SK-N-SH (cell line): ENCODE results near the gene ERC2. TPM values are rescaled to one million over a fixed set of nuclear protein-coding genes. Genes with fewer than 3 reads are reported as not detected.

Experiments used
- CTCF ChIA-PET: fragments of 300-600, 350-600 bp; formaldehyde crosslinking; extraction: SDS; loops from one replicate; lab custom pipeline; 2021; lab: Yijun Ruan, JAX
- POLR2A ChIA-PET: fragments of 350-600 bp; sonication (Branson Sonifier 250); formaldehyde crosslinking; extraction: SDS; loops from one replicate; lab custom pipeline; 2020; ENCODE audit warnings: antibody characterized with exemption, inconsistent platforms; lab: Yijun Ruan, JAX
- DNase-seq: peaks from one replicate; pipeline ENCODE4 v3.0.0; 2012
- H2AFZ ChIP-seq: fragments of 200-600 bp; sonication (generic); 2 replicates; pipeline ENCODE4 v1.8.1; 2016; ENCODE audit warnings: antibody characterized with exemption, mild to moderate bottlenecking, low read depth
- H3F3A ChIP-seq: fragments of 200-600 bp; sonication (generic); replicated peaks from 2 replicates; pipeline ENCODE3; 2016; ENCODE audit warnings: antibody characterized with exemption, mild to moderate bottlenecking; ENCODE audit not compliant: insufficient read depth
- H3K27ac ChIP-seq, 2 experiments: fragments of 200-500 bp in 1 of 2; fragments of 200-600 bp in 1 of 2; sonication (Bioruptor generic) in 1 of 2; sonication (generic), shearing (Covaris generic) in 1 of 2; 2 replicates each; pipeline versions ENCODE4 v1.5.1 to v1.6.1; 2014 to 2016; ENCODE audit warnings: low read depth in 2 of 2, inconsistent platforms in 1 of 2, low read length in 1 of 2, mild to moderate bottlenecking in 1 of 2, mixed read lengths in 1 of 2
- H3K27me3 ChIP-seq: fragments of 200-600 bp; sonication (generic), shearing (Covaris generic); 2 replicates; pipeline ENCODE4 v1.6.1; 2016; ENCODE audit warnings: mixed run types; ENCODE audit not compliant: insufficient read depth
- H3K36me3 ChIP-seq, 2 experiments: fragments of 200-500 bp in 1 of 2; fragments of 200-600 bp in 1 of 2; sonication (Bioruptor generic) in 1 of 2; sonication (generic) in 1 of 2; replicated peaks in 1 of 2; 2 replicates each; pipeline versions ENCODE3 to v1.5.1; 2014 to 2016; ENCODE audit warnings: low read length in 1 of 2, mild to moderate bottlenecking in 1 of 2; ENCODE audit not compliant: insufficient read depth in 2 of 2, control insufficient read depth in 1 of 2
- H3K4me1 ChIP-seq, 2 experiments: fragments of 200-500 bp in 1 of 2; fragments of 200-600 bp in 1 of 2; sonication (Bioruptor generic) in 1 of 2; sonication (generic), shearing (Covaris generic) in 1 of 2; 2 replicates each; pipeline versions ENCODE4 v1.5.1 to v1.6.1; 2014 to 2016; ENCODE audit warnings: low read depth in 1 of 2, low read length in 1 of 2, mixed run types in 1 of 2; ENCODE audit not compliant: insufficient read depth in 2 of 2, control insufficient read depth in 1 of 2
- H3K4me2 ChIP-seq: fragments of 200-600 bp; sonication (generic), shearing (Covaris generic); 2 replicates; pipeline ENCODE4 v1.6.1; 2017; ENCODE audit warnings: mixed run types
- H3K4me3 ChIP-seq, 2 experiments: fragments of 200-500 bp in 1 of 2; fragments of 200-600 bp in 1 of 2; sonication (Bioruptor generic) in 1 of 2; sonication (generic), shearing (Covaris generic) in 1 of 2; 2 replicates each; pipeline versions ENCODE4 v1.5.1 to v1.8.1; 2014 to 2016; ENCODE audit warnings: low read depth in 2 of 2, inconsistent platforms in 1 of 2, low read length in 1 of 2, mild to moderate bottlenecking in 1 of 2, mixed read lengths in 1 of 2, moderate library complexity in 1 of 2
- H3K79me2 ChIP-seq: fragments of 200-600 bp; sonication (generic); 2 replicates; pipeline ENCODE4 v1.8.1; 2017; ENCODE audit warnings: mild to moderate bottlenecking; ENCODE audit not compliant: insufficient read depth
- H3K9ac ChIP-seq: fragments of 200-600 bp; sonication (generic); 2 replicates; pipeline ENCODE4 v1.6.1; 2017; ENCODE audit warnings: mixed run types
- H3K9me2 ChIP-seq: fragments of 200-600 bp; sonication (generic); 2 replicates; pipeline ENCODE4 v1.6.1; 2017; ENCODE audit warnings: mixed run types
- H3K9me3 ChIP-seq: fragments of 200-600 bp; sonication (generic); 2 replicates; pipeline ENCODE4 v1.6.1; 2017; ENCODE audit warnings: mixed run types, mild to moderate bottlenecking, moderate library complexity
- H4K20me1 ChIP-seq: fragments of 200-600 bp; sonication (generic); 2 replicates; pipeline ENCODE4 v1.6.1; 2017; ENCODE audit warnings: mild to moderate bottlenecking, mixed run types; ENCODE audit not compliant: insufficient read depth
- EP300 ChIP-seq, 2 experiments: IDR thresholded peaks; 2 replicates each; pipeline versions ENCODE4 v1.4.0 to v1.6.1; 2012; ENCODE audit warnings: borderline replicate concordance in 1 of 2, low read depth in 1 of 2, low read length in 1 of 2
- FOSL2 ChIP-seq: IDR thresholded peaks from 2 replicates; pipeline ENCODE4 v1.4.0; 2012; ENCODE audit warnings: low read depth, mild to moderate bottlenecking, moderate library complexity, borderline replicate concordance
- MAX ChIP-seq: IDR thresholded peaks from 2 replicates; pipeline ENCODE4 v1.4.0; 2012; ENCODE audit warnings: low read depth
- MEF2A ChIP-seq: IDR thresholded peaks from 2 replicates; pipeline ENCODE4 v1.4.0; 2012; ENCODE audit warnings: low read depth, borderline replicate concordance
- NRF1 ChIP-seq: IDR thresholded peaks from 2 replicates; pipeline ENCODE4 v1.6.1; 2012; ENCODE audit warnings: low read depth, mild to moderate bottlenecking, low read length
- PBX3 ChIP-seq: IDR thresholded peaks from 2 replicates; pipeline ENCODE4; 2012
- POLR2AphosphoS5 ChIP-seq: IDR thresholded peaks from 2 replicates; pipeline ENCODE4 v1.6.1; 2012; ENCODE audit warnings: low read depth, low read length
- RAD21 ChIP-seq: IDR thresholded peaks from 2 replicates; pipeline ENCODE4 v1.6.1; 2012; ENCODE audit warnings: mild to moderate bottlenecking, low read length
- RFX5 ChIP-seq: IDR thresholded peaks from 2 replicates; pipeline ENCODE4 v1.6.1; 2012; ENCODE audit warnings: mild to moderate bottlenecking, improper control_type of control experiment, low read length
- SIN3A ChIP-seq: IDR thresholded peaks from 2 replicates; pipeline ENCODE4 v1.6.1; 2012; ENCODE audit warnings: low read depth, mild to moderate bottlenecking, low read length, moderate library complexity, borderline replicate concordance
- TAF1 ChIP-seq: IDR thresholded peaks from 2 replicates; pipeline ENCODE4 v1.6.1; 2012; ENCODE audit warnings: low read depth, mild to moderate bottlenecking, low read length, moderate library complexity, borderline replicate concordance
- TCF12 ChIP-seq: IDR thresholded peaks from 2 replicates; pipeline ENCODE4 v1.4.0; 2012
- USF1 ChIP-seq: IDR thresholded peaks from 2 replicates; pipeline ENCODE4 v1.4.0; 2012; ENCODE audit warnings: low read depth, borderline replicate concordance
- YY1 ChIP-seq: IDR thresholded peaks from 2 replicates; pipeline ENCODE4 v1.4.0; 2012; ENCODE audit warnings: low read depth, mild to moderate bottlenecking
- ZBTB33 ChIP-seq: IDR thresholded peaks from 2 replicates; pipeline ENCODE4 v1.4.0; 2012; ENCODE audit warnings: low read depth, borderline replicate concordance
- WGBS: methylation state at CpG from one replicate; pipeline ENCODE4 v1.1.6; 2017; ENCODE audit warnings: low lambda C conversion rate; 5-methylcytosine and 5-hydroxymethylcytosine counted together
- polyA plus RNA-seq, 3 experiments: library from polyadenylated mRNA; depleted of rRNA; stranded (reverse); fragments of >200 nt; gene quantifications; 2 replicates each; pipeline ENCODE4 v1.2.3, GENCODE V29; 2012

ERC2 gene
- polyA plus RNA-seq, 1 of the 3 experiments (the other 2 are of a cell fraction): 1.6 TPM

GRCh38 chr3:56373386-56373785 lies 94.9 kb downstream of the ERC2 start:
- no peak overlapping the region for H3K4me2 ChIP-seq
- no peaks in the 10 kb centered on the region for H3K9me3 ChIP-seq
- no peak overlapping the region for H3K9ac ChIP-seq
- no peaks in the 10 kb centered on the region for H3K79me2 ChIP-seq
- TF ChIP-seq MEF2A (no peak), FOSL2 (no peak), PBX3 (no peak)
- no peak overlapping the region for H3K27ac ChIP-seq
- no peak for DNase-seq
- CTCF ChIA-PET: no interaction called here
- H3K4me1 ChIP-seq: no peaks in the 10 kb centered on the region
- no peaks in the 10 kb centered on the region for H3K9me2 ChIP-seq
- 60% methylated on average over 1 of the region's 1 CpG for WGBS
- H3K27me3 ChIP-seq: no peaks in the 10 kb centered on the region
- POLR2A ChIA-PET: no interaction called here
- H3F3A ChIP-seq: no peaks in the 10 kb centered on the region
- no peaks in the 10 kb centered on the region for H3K36me3 ChIP-seq
- H4K20me1 ChIP-seq: no peaks in the 10 kb centered on the region
- H3K4me3 ChIP-seq: no peak overlapping the region
- no peak overlapping the region for H2AFZ ChIP-seq

GRCh38 chr3:56370991-56371775 lies 97.1 kb downstream of the ERC2 start:
- Histone ChIP-seq H3K9me3 (no peaks in the 10 kb centered on the region), H3K4me3 (no peak overlapping the region), H3K27ac (no peak overlapping the region), H3K9me2 (no peaks in the 10 kb centered on the region), H3K79me2 (no peaks in the 10 kb centered on the region), H3K4me1 (no peaks in the 10 kb centered on the region; a peak in 1 of 4 replicates), H3F3A (no peaks in the 10 kb centered on the region), H3K4me2 (no peak overlapping the region), H3K9ac (no peak overlapping the region), H2AFZ (no peak overlapping the region), H3K36me3 (no peaks in the 10 kb centered on the region), H4K20me1 (no peaks in the 10 kb centered on the region), H3K27me3 (no peaks in the 10 kb centered on the region)
- 52% methylated on average over 3 of the region's 3 CpGs for WGBS
- POLR2A ChIA-PET: no interaction called here
- CTCF ChIA-PET: interaction anchor here (1.2 to 1.8 kb wide), 3 partner anchors 30 to 1796 kb away, joined by 3 to 4 read pairs (median 4); no protein-coding TSS in a partner anchor
- DNase-seq: no peak
- no peak for TF ChIP-seq RAD21
- TF ChIP-seq RFX5: no peak
- TF ChIP-seq FOSL2: no peak
- no peak for TF ChIP-seq MEF2A
- TF ChIP-seq TCF12: no peak
- TF ChIP-seq NRF1: no peak
- no peak for TF ChIP-seq USF1
- TF ChIP-seq TAF1: no peak
- no peak for TF ChIP-seq EP300 (IDR thresholded peaks at IDR 0.05; ENCODE audit: borderline replicate concordance in 1 of 2, low read depth in 1 of 2, low read length in 1 of 2)
- TF ChIP-seq SIN3A: no peak
- TF ChIP-seq ZBTB33: no peak
- TF ChIP-seq YY1: no peak
- no peak for TF ChIP-seq POLR2AphosphoS5
- TF ChIP-seq MAX: no peak
